ENCODE data around the gene CRELD2.

CRELD2 gene

DNA sequence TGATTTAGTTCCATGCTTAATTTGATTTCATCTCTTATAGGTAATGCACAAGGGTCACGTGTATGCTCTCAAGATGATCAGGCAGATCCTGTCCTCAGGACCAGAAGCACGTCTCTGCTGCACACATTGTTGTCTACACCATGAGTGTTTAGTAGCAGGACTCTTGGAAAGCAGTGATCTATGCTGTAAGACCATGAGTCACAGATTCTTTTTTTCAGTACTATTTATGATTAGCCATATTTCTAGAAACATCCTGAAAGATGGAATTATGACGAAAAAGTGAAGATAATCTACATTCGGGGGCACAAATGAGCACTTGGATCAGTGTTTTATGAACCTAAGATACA is 35.2 kb upstream of the CRELD2 start:
- no peak overlapping the region for H3K4me3 ChIP-seq (ENCODE audit: low read depth, low read length)
- TF ChIP-seq, protein P1, sequence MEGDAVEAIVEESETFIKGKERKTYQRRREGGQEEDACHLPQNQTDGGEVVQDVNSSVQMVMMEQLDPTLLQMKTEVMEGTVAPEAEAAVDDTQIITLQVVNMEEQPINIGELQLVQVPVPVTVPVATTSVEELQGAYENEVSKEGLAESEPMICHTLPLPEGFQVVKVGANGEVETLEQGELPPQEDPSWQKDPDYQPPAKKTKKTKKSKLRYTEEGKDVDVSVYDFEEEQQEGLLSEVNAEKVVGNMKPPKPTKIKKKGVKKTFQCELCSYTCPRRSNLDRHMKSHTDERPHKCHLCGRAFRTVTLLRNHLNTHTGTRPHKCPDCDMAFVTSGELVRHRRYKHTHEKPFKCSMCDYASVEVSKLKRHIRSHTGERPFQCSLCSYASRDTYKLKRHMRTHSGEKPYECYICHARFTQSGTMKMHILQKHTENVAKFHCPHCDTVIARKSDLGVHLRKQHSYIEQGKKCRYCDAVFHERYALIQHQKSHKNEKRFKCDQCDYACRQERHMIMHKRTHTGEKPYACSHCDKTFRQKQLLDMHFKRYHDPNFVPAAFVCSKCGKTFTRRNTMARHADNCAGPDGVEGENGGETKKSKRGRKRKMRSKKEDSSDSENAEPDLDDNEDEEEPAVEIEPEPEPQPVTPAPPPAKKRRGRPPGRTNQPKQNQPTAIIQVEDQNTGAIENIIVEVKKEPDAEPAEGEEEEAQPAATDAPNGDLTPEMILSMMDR (IDR thresholded peaks at IDR 0.05; ENCODE audit: borderline replicate concordance, insufficient read depth, low read depth, low read length): no peak

DNA sequence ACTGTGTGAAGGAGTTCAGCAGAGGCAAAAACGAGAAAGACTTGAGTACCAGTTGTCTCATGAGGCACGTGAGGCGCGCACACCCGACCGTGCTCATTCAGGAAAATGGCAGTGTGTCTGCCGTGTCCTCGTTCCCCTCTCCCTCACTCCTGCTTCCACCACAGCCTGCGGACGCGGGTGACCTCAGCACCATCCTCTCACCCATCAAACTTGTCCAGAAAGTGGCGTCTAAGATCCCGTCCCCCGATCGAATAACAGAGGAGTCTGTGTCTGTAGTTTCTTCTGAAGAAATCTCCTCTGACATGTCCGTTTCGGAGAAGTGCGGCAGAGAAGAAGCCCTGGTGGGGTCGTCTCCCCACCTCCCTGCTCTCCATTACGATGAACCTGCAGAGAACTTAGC is 34.4 kb upstream of the CRELD2 start:
- H3K4me3 ChIP-seq (ENCODE audit: low read depth, low read length): no peak overlapping the region
- TF ChIP-seq, protein P1 (IDR thresholded peaks at IDR 0.05; ENCODE audit: borderline replicate concordance, insufficient read depth, low read depth, low read length): no peak

DNA sequence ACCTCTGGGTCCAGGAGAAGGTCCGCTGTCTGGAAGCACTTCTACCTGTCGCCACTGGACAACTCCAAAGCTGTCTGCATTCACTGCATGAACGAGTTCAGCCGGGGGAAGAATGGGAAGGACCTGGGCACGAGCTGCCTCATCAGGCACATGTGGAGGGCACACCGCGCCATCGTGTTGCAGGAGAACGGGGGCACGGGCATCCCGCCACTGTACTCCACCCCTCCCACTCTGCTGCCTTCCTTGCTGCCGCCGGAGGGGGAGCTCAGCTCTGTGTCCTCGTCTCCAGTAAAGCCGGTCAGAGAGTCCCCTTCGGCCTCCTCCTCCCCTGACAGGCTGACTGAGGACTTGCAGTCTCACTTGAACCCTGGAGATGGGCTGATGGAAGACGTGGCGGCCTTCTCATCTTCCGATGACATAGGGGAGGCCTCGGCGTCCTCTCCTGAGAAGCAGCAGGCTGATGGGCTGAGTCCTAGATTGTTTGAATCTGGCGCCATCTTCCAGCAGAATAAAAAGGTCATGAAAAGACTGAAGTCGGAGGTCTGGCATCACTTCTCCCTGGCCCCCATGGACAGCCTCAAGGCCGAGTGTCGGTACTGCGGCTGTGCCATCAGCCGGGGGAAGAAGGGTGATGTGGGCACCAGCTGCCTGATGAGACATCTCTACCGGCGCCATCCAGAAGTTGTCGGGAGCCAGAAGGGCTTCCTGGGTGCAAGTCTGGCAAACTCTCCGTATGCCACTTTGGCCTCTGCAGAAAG is 33.8 kb upstream of the CRELD2 start:
- no peak overlapping the region for H3K4me3 ChIP-seq (ENCODE audit: low read depth, low read length)
- TF ChIP-seq, protein P1 (IDR thresholded peaks at IDR 0.05; ENCODE audit: borderline replicate concordance, insufficient read depth, low read depth, low read length): no peak

DNA sequence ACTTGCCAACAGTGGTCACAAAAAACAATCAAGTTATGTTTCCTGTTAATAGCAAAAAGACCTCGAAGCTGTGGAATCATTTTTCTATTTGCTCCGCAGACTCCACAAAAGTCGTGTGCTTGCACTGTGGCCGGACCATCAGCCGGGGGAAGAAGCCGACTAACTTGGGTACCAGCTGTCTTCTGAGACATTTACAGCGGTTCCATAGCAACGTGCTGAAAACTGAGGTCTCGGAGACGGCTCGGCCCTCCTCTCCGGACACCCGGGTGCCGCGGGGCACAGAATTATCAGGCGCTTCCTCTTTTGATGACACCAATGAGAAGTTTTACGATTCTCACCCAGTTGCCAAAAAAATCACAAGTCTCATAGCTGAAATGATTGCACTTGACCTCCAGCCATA is 33.2 kb upstream of the CRELD2 start:
- H3K4me3 ChIP-seq (ENCODE audit: low read depth, low read length): no peak overlapping the region
- TF ChIP-seq, protein P1 (IDR thresholded peaks at IDR 0.05; ENCODE audit: borderline replicate concordance, insufficient read depth, low read depth, low read length): no peak

DNA sequence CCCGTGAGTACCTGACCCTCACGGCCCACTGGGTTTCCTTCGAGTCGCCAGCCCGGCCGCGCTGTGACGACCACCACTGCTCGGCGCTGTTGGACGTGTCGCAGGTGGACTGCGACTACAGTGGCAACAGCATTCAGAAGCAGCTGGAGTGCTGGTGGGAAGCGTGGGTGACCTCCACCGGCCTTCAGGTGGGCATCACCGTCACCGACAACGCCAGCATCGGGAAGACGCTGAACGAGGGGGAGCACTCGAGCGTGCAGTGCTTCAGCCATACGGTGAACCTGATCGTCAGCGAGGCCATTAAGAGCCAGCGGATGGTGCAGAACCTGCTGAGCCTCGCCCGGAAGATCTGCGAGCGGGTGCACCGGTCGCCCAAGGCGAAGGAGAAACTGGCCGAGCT is 32.6 kb upstream of the CRELD2 start:
- TF ChIP-seq, protein P1 (IDR thresholded peaks at IDR 0.05; ENCODE audit: borderline replicate concordance, insufficient read depth, low read depth, low read length): no peak
- H3K4me3 ChIP-seq (ENCODE audit: low read depth, low read length): no peak overlapping the region

DNA sequence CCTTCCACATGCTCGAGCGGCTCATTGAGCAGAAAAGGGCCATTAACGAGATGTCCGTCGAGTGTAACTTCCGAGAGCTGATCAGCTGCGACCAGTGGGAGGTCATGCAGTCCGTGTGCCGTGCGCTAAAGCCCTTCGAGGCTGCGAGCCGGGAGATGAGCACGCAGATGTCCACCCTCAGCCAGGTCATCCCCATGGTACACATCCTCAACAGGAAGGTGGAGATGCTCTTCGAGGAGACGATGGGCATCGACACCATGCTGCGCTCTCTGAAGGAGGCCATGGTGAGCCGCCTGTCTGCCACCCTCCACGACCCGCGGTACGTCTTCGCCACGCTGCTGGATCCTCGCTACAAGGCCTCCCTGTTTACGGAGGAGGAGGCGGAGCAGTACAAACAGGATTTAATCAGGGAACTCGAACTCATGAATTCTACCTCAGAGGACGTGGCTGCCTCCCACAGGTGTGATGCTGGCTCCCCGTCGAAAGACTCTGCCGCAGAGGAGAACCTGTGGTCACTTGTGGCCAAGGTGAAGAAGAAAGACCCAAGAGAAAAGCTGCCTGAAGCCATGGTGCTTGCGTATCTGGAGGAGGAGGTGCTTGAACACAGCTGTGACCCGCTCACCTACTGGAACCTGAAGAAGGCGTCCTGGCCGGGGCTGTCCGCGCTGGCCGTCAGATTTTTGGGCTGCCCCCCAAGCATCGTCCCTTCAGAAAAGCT is 31.9 kb upstream of the CRELD2 start:
- no peak overlapping the region for H3K4me3 ChIP-seq (ENCODE audit: low read depth, low read length)
- TF ChIP-seq, protein P1 (IDR thresholded peaks at IDR 0.05; ENCODE audit: borderline replicate concordance, insufficient read depth, low read depth, low read length): no peak

DNA sequence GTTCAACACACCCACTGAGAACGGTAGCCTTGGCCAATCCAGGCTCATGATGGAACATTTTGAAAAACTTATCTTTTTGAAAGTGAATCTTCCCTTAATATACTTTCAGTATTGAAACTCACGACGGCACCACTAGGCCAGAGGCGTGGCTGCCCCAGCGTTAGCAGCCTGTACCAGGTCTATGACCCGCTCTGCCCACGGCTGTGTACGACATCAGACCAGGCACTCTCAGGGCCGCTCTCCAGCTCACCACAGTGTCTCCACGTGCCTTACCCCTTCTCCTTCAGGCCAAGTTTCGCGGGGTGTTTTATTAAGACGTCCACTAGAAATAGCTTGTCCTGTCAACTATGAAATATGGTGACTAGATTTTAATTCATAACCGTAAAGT is 31.4 kb upstream of the CRELD2 start:
- TF ChIP-seq, protein P1 (IDR thresholded peaks at IDR 0.05; ENCODE audit: borderline replicate concordance, insufficient read depth, low read depth, low read length): no peak
- no peak overlapping the region for H3K4me3 ChIP-seq (ENCODE audit: low read depth, low read length)

Measured in GM12875 (cell line).